GM18858 (cell line): ENCODE measurements around the gene HSD17B8.

Source experiments
- ATAC-seq: cut with Tn5 transposase; IDR thresholded peaks from one replicate; pipeline ENCODE4 v1.9.1; 2021; ENCODE audit not compliant: unreplicated experiment

HSD17B8 gene

GRCh38 chr6:33236328-33236727 is 31.9 kb downstream of the HSD17B8 start:
- no peak for ATAC-seq

- ATAC-seq: no peak
Observed at GRCh38 chr6:33236852-33237251, 32.4 kb downstream of the HSD17B8 start.

DNA sequence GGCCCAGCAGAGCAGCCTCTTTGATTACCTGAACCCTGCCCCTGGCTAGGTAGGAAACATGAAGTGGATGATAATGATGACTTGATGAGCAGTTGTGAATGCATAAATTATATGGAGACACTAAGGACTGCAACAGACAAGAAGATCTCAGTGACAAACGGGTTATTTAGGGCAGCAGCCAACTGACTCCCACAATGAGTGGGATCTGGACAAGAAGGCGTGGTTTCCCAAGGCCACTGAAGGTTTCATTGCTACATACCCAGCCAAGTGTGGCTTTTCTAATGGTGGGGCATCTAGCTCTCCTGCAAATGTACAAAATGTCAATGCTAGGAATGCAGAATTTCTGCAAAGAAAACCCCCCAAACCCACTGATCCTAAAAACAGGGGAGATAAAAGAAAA is 33.3 kb downstream of the HSD17B8 start:
- ATAC-seq: no peak

DNA sequence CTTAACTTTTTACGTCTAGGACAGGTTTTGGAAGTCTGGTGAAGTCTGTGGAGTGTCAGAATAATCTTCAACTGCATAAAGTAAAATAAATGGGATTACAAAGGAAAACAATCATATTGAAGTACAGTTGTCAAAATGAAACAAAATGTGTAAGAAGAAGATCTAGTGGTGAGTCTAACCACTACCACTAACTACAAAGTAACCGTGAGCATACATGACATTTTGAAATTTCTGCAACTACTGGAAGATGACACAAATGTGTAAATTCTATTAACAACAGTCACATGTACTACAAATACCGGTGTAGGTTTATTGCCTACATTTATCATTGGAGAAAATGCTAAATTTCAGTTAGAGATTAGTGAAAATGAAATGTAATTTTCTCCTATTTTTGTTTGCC is 37.5 kb downstream of the HSD17B8 start:
- ATAC-seq: no peak

DNA sequence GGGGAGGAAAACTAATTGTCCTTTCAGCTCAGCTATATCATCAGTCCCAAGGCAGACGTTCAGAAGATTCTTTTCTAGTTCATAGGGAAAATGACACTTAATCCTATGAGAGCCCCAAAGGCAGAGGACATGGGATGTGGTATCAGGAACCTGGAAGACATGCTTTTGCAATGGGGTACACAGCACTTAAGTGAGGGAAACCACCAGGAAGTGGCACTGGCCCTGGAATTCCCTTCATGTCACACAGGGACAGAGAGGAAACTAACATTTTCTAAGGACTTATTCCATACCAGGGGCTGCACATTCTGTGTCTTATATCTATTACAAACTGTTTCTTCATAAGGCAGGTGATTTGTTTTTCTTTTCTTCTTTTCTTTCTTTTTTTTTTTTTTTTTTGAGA is 39.0 kb downstream of the HSD17B8 start:
- ATAC-seq: no peak

GRCh38 chr6:33247977-33248642 is 43.7 kb downstream of the HSD17B8 start:
- no peak for ATAC-seq

DNA sequence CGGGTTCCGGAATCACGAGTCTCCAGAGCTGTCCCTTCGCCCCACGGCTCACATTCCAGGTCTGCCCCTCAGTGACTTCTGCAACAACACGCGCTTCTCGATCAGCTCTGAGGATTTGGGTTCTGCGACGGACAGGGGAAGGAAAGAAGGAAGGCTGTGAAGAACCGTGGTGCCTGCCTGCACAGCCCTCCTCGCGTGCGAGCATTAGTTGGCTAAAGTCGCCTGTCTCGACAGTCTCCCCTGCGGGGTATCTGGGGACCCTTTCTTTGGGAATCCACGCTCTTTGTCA is 44.1 kb downstream of the HSD17B8 start:
- ATAC-seq: no peak

- peak; percentile 74 for ATAC-seq
Observed at GRCh38 chr6:33248932-33249731, 44.7 kb downstream of the HSD17B8 start.

DNA sequence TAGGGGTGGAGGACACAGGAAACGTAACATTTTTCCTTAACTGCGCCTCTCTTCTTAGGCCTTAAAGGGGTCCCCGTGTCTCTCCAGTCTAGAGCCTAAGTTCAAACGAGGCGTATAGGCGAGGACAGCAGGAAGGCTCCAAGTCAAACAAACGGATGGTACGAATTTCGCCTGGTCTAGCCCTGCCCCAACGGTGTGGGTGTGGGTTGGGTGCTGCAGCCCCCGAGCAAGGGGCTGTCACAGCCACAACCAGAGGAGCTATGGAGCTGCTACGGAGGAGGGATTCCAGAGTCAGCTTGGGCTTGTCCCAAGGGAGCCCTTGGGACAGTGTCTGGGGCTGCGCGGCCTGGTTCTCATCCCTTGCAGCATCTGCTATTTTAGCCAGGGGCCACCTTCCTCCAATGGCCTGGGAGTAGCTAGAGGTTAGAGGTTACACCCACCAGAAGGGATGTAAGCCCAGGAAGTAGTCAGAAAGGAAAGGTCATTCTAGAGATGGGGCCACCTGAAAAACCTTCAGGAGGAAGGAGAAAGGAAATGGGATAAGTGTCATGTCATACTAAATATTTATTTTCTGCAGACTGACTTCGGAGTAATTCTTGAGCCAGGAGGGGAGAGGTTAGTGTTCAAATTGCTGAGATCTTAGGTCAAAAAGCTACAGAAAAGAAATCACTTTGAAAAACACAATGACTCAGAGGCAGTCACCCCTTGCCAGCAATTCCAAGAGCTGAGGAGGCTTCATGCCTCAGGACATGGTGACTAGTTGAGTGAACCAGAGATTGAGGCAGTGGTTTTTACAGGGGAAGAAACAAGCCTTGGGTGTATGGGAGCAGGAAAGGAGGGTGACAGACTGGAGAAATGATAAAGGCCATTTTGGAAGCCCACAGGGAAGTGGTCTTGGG is 45.5 kb downstream of the HSD17B8 start:
- ATAC-seq: no peak

DNA sequence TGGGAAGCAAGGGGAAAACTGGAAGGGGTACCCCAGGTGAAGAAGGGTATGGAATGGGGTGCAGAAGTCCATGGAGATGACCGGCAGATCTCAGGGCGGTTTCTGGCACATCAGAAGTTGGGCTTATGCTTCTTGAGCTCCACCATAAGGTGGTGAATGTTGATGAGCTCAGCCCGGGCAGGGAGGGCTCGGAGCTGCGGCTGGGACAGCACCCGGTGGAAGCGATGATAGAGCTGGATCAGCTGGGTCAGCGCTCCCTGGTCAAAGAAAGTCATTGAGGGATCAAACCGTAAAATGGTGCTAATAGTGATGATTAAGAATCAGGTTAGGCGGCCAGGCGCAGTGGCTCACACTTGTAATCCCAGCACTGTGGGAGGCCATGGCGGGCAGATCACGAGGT is 46.3 kb downstream of the HSD17B8 start:
- ATAC-seq: no peak

- ATAC-seq: no peak
Observed at GRCh38 chr6:33251395-33252012, 47.0 kb downstream of the HSD17B8 start.

GRCh38 chr6:33252759-33253158 is 48.3 kb downstream of the HSD17B8 start:
- ATAC-seq: no peak

DNA sequence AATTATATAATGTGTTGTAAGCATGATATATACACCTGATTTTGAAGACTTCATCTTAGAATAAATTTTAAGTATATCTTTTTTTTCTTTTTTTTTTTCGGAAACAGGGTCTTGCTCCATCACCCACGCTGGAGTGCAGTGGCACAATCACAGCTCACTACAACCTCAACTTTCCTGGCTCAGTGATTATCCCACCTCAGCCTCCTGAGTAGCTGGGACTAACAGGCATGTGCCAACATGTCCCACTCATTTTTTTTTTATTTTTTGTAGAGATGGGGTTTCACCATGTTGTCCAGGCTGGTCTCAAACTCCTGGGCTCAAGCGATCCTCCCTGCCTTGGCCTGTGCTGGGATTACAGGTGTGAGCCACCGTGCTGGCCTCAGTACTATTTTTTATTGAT is 50.1 kb downstream of the HSD17B8 start:
- no peak for ATAC-seq
